HEK293 (cell line): ENCODE results near the gene DOCK1.

ENCODE experiments used
- CTCF ChIA-PET: fragments of 350-600 bp; formaldehyde crosslinking; extraction: SDS; loops from one replicate; lab custom pipeline; 2021; ENCODE audit warnings: antibody characterized with exemption; lab: Yijun Ruan, JAX
- POLR2A ChIA-PET: fragments of 300-600 bp; formaldehyde crosslinking; extraction: SDS; loops from one replicate; lab custom pipeline; 2020; ENCODE audit warnings: antibody characterized with exemption, inconsistent platforms; lab: Yijun Ruan, JAX
- H3K27ac ChIP-seq: fragments of 200-500 bp; sonication (Bioruptor generic); 2 replicates; pipeline ENCODE4 v1.5.1; 2014; ENCODE audit warnings: low read depth, low read length, control low read depth, inconsistent platforms; ENCODE audit errors: extremely low read depth
- H3K36me3 ChIP-seq, 2 experiments: fragments of 200-500 bp in 1 of 2; sonication (Bioruptor generic) in 1 of 2; 1 replicate in 1 of 2; 2 replicates in 1 of 2; pipeline ENCODE4 v1.5.1; 2014 to 2017; ENCODE audit warnings: inconsistent platforms in 2 of 2, low read length in 2 of 2; ENCODE audit not compliant: control insufficient read depth in 2 of 2, insufficient read depth in 1 of 2
- H3K4me1 ChIP-seq: fragments of 200-500 bp; sonication (Bioruptor generic); 2 replicates; pipeline ENCODE4 v1.5.1; 2014; ENCODE audit warnings: mild to moderate bottlenecking, low read length, inconsistent platforms; ENCODE audit not compliant: control insufficient read depth, insufficient read depth
- H3K4me3 ChIP-seq: 2 replicates; pipeline ENCODE4 v1.5.1; 2011; ENCODE audit warnings: low read depth, mild to moderate bottlenecking, control low read depth, low read length, moderate library complexity
- H3K9me3 ChIP-seq: fragments of 200-500 bp; sonication (Bioruptor generic); 2 replicates; pipeline ENCODE4 v1.5.1; 2014; ENCODE audit warnings: low read depth, low read length, inconsistent platforms; ENCODE audit not compliant: control insufficient read depth, insufficient read depth
- GLIS2 ChIP-seq: fragments of 450-650 bp; formaldehyde crosslinking; IDR thresholded peaks from 2 replicates; pipeline ENCODE4 v1.5.1; 2016; ENCODE audit warnings: missing biosample characterization, missing genetic modification characterization
- KLF16 ChIP-seq: fragments of 450-650 bp; formaldehyde crosslinking; IDR thresholded peaks from 2 replicates; pipeline ENCODE4 v1.5.1; 2017; ENCODE audit warnings: missing biosample characterization, missing genetic modification characterization
- KLF9 ChIP-seq: fragments of 450-650 bp; formaldehyde crosslinking; IDR thresholded peaks from 2 replicates; pipeline ENCODE4 v1.5.1; 2016; ENCODE audit warnings: missing biosample characterization, missing genetic modification characterization, low read depth
- MYNN ChIP-seq: fragments of 450-650 bp; formaldehyde crosslinking; IDR thresholded peaks from 2 replicates; pipeline ENCODE4 v1.5.1; 2016; ENCODE audit warnings: missing biosample characterization, missing genetic modification characterization, borderline replicate concordance
- MZF1 ChIP-seq: fragments of 450-650 bp; formaldehyde crosslinking; IDR thresholded peaks from 2 replicates; pipeline ENCODE4 v1.5.1; 2017; ENCODE audit warnings: missing biosample characterization, missing genetic modification characterization, borderline replicate concordance
- PATZ1 ChIP-seq: fragments of 450-650 bp; formaldehyde crosslinking; IDR thresholded peaks from 2 replicates; pipeline ENCODE4 v1.5.1; 2016; ENCODE audit warnings: missing biosample characterization, missing genetic modification characterization
- ZBTB8A ChIP-seq: fragments of 450-650 bp; formaldehyde crosslinking; IDR thresholded peaks from 2 replicates; pipeline ENCODE4 v1.5.1; 2016; ENCODE audit warnings: missing biosample characterization, missing genetic modification characterization
- ZFHX2 ChIP-seq: fragments of 450-650 bp; formaldehyde crosslinking; conservative IDR thresholded peaks from 2 replicates; pipeline ENCODE4 v1.5.1; 2016; ENCODE audit warnings: missing biosample characterization, missing genetic modification characterization
- ZFP41 ChIP-seq: fragments of 450-650 bp; formaldehyde crosslinking; IDR thresholded peaks from 2 replicates; pipeline ENCODE4 v1.5.1; 2016; ENCODE audit warnings: missing biosample characterization, missing genetic modification characterization, borderline replicate concordance
- ZNF140 ChIP-seq: fragments of 450-650 bp; formaldehyde crosslinking; IDR thresholded peaks from 2 replicates; pipeline ENCODE4 v1.5.1; 2016; ENCODE audit warnings: missing biosample characterization, missing genetic modification characterization
- ZNF174 ChIP-seq: fragments of 450-650 bp; formaldehyde crosslinking; IDR thresholded peaks from 2 replicates; pipeline ENCODE4 v1.5.0; 2017; ENCODE audit warnings: missing biosample characterization, mild to moderate bottlenecking, missing genetic modification characterization
- ZNF19 ChIP-seq: fragments of 450-650 bp; formaldehyde crosslinking; IDR thresholded peaks from 2 replicates; pipeline ENCODE4; 2016; ENCODE audit warnings: missing biosample characterization, missing genetic modification characterization, low read depth
- ZNF302 ChIP-seq: fragments of 450-650 bp; formaldehyde crosslinking; IDR thresholded peaks from 2 replicates; pipeline ENCODE4 v1.5.1; 2016; ENCODE audit warnings: missing biosample characterization, missing genetic modification characterization, low read depth
- ZNF341 ChIP-seq: fragments of 450-650 bp; formaldehyde crosslinking; IDR thresholded peaks from 2 replicates; pipeline ENCODE4; 2016; ENCODE audit warnings: low read depth, missing biosample characterization, missing genetic modification characterization
- ZNF404 ChIP-seq: fragments of 450-650 bp; formaldehyde crosslinking; IDR thresholded peaks from 2 replicates; pipeline ENCODE4 v1.5.1; 2017; ENCODE audit warnings: missing biosample characterization, missing genetic modification characterization
- ZNF585B ChIP-seq: fragments of 450-650 bp; formaldehyde crosslinking; IDR thresholded peaks from 2 replicates; pipeline ENCODE4 v1.5.1; 2016; ENCODE audit warnings: missing biosample characterization, missing genetic modification characterization
- ZNF707 ChIP-seq: fragments of 450-650 bp; formaldehyde crosslinking; IDR thresholded peaks from 2 replicates; pipeline ENCODE4 v1.5.1; 2016; ENCODE audit warnings: missing biosample characterization, missing genetic modification characterization
- TF ChIP-seq, protein P1 (sequence below): fragments of 450-650 bp; formaldehyde crosslinking; IDR thresholded peaks from 2 replicates; pipeline ENCODE4 v1.5.1; 2016; ENCODE audit warnings: missing biosample characterization, missing genetic modification characterization
- TF ChIP-seq, protein P2 (sequence below): fragments of 450-650 bp; IDR thresholded peaks from 2 replicates; pipeline ENCODE4 v1.5.1; 2018; ENCODE audit warnings: missing biosample characterization, missing genetic modification characterization
- TF ChIP-seq, protein P3 (sequence below): fragments of 450-650 bp; formaldehyde crosslinking; IDR thresholded peaks from 2 replicates; pipeline ENCODE4 v1.5.1; 2016; ENCODE audit warnings: missing biosample characterization, missing genetic modification characterization
- TF ChIP-seq, protein P4 (sequence below): fragments of 450-650 bp; formaldehyde crosslinking; IDR thresholded peaks from 2 replicates; pipeline ENCODE4 v1.5.1; 2017; ENCODE audit warnings: missing biosample characterization, mild to moderate bottlenecking, missing genetic modification characterization, moderate library complexity

Gene DOCK1

DNA sequence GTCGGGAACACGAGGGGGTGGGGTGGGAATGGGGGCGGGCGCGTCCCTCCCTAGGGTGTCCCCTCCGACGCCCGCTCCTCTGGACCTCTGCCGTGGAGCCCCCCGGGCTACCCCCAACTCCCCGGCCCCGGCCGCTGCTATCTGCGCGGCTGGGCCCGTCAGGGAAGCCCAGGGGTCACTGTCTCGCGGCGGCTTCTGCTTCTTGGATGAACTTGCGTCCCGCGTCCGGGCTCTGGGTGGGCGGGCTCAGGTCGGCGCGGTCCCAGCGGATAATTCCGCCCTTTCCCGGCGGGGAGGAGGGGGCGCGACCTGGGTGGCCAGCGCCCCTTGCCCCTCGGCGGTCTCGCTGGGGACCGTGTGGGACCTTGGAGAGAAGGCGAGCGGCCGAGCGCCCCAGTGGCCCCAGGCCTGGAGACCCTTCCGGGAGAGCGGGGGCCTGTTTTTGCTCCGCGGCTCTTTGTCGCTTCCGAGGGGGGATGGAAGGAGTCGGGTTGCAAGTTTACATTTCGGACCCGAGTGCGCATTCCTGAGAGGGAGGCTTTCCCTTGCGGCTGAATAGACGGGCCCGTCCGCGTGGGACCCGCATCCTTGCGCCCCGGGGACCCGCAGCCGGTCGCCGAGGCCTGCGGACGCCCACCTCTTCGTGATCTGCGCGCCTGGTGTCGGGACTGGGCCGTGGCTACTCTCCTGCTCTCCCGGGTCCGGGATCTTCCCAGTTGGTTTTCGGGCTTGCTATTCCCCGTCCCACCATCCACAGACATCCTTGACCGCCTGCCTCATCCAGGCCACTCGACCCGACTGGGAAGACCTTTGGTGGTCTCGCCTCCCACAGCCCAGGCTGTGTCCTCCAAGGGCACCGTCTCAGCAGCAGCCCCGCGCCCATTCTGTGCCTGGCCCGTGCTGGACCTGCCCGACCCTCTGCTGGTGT is 812 bp downstream of the DOCK1 start (continued):
- TF ChIP-seq ZNF302, result no peak
- peak; percentile 57 for TF ChIP-seq PATZ1 (tag by site-specific recombination)
- TF ChIP-seq, protein P1, sequence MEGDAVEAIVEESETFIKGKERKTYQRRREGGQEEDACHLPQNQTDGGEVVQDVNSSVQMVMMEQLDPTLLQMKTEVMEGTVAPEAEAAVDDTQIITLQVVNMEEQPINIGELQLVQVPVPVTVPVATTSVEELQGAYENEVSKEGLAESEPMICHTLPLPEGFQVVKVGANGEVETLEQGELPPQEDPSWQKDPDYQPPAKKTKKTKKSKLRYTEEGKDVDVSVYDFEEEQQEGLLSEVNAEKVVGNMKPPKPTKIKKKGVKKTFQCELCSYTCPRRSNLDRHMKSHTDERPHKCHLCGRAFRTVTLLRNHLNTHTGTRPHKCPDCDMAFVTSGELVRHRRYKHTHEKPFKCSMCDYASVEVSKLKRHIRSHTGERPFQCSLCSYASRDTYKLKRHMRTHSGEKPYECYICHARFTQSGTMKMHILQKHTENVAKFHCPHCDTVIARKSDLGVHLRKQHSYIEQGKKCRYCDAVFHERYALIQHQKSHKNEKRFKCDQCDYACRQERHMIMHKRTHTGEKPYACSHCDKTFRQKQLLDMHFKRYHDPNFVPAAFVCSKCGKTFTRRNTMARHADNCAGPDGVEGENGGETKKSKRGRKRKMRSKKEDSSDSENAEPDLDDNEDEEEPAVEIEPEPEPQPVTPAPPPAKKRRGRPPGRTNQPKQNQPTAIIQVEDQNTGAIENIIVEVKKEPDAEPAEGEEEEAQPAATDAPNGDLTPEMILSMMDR (tag by site-specific recombination), result no peak

GRCh38 chr10:126906704-126907422 is 1.6 kb downstream of the DOCK1 start:
- POLR2A ChIA-PET, result interaction anchor here (1.0 kb wide), 1 partner anchor 27 kb away, joined by 4 read pairs; no protein-coding TSS in a partner anchor
- H3K4me3 ChIP-seq, result no peak overlapping the region

GRCh38 chr10:126907423-126907970 is 2.3 kb downstream of the DOCK1 start:
- Histone ChIP-seq H3K36me3 (peaks cover 0 to 8% of the 10 kb centered on the region in 2 experiments; a peak in 1 of 3 replicates), H3K4me1 (peaks cover 4% of the 10 kb centered on the region; the same call in 1 of the 2 replicates), H3K27ac (no peak overlapping the region), H3K9me3 (no peaks in the 10 kb centered on the region)
- POLR2A ChIA-PET, result interaction anchor here (1.0 kb wide), 1 partner anchor 28 kb away, joined by 4 read pairs; no protein-coding TSS in a partner anchor
- TF ChIP-seq ZNF140 (tag by site-specific recombination), result no peak
- no peak for TF ChIP-seq ZNF404
- no peak for TF ChIP-seq ZFP41 (tag by site-specific recombination)
- no peak for TF ChIP-seq ZNF341 (tag by site-specific recombination)
- TF ChIP-seq ZBTB8A (tag by site-specific recombination), result no peak
- TF ChIP-seq MZF1, result no peak
- no peak for TF ChIP-seq ZNF707 (tag by site-specific recombination)
- no peak for TF ChIP-seq MYNN (tag by site-specific recombination)
- no peak for TF ChIP-seq ZNF174 (tag by site-specific recombination)
- TF ChIP-seq KLF16 (tag by site-specific recombination), result no peak
- TF ChIP-seq, protein P2, sequence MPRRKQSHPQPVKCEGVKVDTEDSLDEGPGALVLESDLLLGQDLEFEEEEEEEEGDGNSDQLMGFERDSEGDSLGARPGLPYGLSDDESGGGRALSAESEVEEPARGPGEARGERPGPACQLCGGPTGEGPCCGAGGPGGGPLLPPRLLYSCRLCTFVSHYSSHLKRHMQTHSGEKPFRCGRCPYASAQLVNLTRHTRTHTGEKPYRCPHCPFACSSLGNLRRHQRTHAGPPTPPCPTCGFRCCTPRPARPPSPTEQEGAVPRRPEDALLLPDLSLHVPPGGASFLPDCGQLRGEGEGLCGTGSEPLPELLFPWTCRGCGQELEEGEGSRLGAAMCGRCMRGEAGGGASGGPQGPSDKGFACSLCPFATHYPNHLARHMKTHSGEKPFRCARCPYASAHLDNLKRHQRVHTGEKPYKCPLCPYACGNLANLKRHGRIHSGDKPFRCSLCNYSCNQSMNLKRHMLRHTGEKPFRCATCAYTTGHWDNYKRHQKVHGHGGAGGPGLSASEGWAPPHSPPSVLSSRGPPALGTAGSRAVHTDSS (tag by site-specific recombination), result no peak
- no peak for TF ChIP-seq ZFHX2 (tag by site-specific recombination)
- TF ChIP-seq, all 188 proteins: peak for 0
- H3K4me3 ChIP-seq, result no peak overlapping the region
- CTCF ChIA-PET, result interaction anchor here (1.2 kb wide), 1 partner anchor 62 kb away, joined by 4 read pairs; no protein-coding TSS in a partner anchor

More at GRCh38 chr10:126906704-126907422, 1.6 kb downstream of the DOCK1 start:
- TF ChIP-seq KLF9 (tag by site-specific recombination), result no peak
- no peak for TF ChIP-seq ZNF19 (tag by site-specific recombination)
- TF ChIP-seq, protein P3, sequence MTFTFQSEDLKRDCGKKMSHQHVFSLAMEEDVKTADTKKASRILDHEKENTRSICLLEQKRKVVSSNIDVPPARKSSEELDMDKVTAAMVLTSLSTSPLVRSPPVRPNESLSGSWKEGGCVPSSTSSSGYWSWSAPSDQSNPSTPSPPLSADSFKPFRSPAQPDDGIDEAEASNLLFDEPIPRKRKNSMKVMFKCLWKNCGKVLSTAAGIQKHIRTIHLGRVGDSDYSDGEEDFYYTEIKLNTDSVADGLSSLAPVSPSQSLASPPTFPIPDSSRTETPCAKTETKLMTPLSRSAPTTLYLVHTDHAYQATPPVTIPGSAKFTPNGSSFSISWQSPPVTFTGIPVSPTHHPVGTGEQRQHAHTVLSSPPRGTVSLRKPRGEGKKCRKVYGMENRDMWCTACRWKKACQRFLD (tag by site-specific recombination), result no peak
- TF ChIP-seq, protein P4, sequence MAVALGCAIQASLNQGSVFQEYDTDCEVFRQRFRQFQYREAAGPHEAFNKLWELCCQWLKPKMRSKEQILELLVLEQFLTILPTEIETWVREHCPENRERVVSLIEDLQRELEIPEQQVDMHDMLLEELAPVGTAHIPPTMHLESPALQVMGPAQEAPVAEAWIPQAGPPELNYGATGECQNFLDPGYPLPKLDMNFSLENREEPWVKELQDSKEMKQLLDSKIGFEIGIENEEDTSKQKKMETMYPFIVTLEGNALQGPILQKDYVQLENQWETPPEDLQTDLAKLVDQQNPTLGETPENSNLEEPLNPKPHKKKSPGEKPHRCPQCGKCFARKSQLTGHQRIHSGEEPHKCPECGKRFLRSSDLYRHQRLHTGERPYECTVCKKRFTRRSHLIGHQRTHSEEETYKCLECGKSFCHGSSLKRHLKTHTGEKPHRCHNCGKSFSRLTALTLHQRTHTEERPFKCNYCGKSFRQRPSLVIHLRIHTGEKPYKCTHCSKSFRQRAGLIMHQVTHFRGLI (tag by site-specific recombination), result no peak
- TF ChIP-seq GLIS2, result 0 out of 2 replicates have a peak, but pooled peaks have one; percentile 23
- no peak for TF ChIP-seq ZNF585B (tag by site-specific recombination)
- H3K9me3 ChIP-seq, result no peaks in the 10 kb centered on the region
- peaks cover 0 to 8% of the 10 kb centered on the region in 2 experiments; a peak in 1 of 3 replicates for H3K36me3 ChIP-seq
- peaks cover 4% of the 10 kb centered on the region; the same call in 1 of the 2 replicates for H3K4me1 ChIP-seq
- no peak overlapping the region for H3K27ac ChIP-seq
- CTCF ChIA-PET, result interaction anchor here (1.2 kb wide), 1 partner anchor 62 kb away, joined by 4 read pairs; no protein-coding TSS in a partner anchor
